ENCODE results near the gene SLC38A11. TPM values are rescaled to one million over a fixed set of nuclear protein-coding genes. Genes with fewer than 3 reads are reported as not detected.
A peak's percentile ranks its signal among the peaks of the same experiment; 100 is the strongest.
"Not testable (repeated sequence)": the region's sequence is repeated elsewhere in the genome, so short reads cannot be mapped to it uniquely, and the experiment has no call there.

SLC38A11 gene
- polyA plus RNA-seq, 4 donors: 0.22 to 22.8 (median 3.7) TPM

DNA sequence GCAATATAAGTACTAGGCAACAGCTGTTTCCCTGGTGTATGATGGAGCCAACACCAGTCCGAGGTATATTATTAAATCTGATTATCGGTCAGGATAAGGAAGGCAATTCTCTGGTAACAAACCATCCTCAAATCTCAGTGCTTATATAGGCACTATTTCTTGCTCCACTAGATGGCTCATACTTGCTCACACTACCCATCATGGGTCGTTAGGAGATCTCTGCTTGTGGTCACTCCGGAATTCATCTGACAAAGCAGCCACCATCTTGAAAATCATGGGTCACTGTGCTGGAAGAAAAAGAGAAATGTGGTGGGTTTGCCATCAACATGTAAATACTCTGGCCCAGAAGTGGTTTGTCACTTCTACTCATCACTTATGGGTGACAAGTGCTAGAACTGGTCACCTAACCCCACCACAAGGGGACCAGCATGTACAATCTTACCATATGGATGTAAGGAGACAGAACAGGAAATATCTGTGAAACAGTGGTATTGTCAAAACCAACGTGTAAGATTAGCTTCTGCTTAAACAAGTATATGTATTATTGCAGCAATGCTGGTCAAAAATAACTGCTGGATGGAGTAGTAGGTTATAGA is 21.6 kb upstream of the SLC38A11 start:
- H3K4me3 ChIP-seq (ENCODE audit: low read depth in 1 of 3, low read length in 3 of 3); H3K9me3 ChIP-seq (ENCODE audit: control insufficient read depth in 2 of 2, insufficient read depth in 1 of 2, low read depth in 1 of 2, low read length in 1 of 2); H3K36me3 ChIP-seq (ENCODE audit: control insufficient read depth in 3 of 3, insufficient read depth in 2 of 3, low read depth in 1 of 3, low read length in 3 of 3); H3K27me3 ChIP-seq (ENCODE audit: control insufficient read depth in 3 of 3, insufficient read depth in 3 of 3, low read length in 3 of 3); H3K27ac ChIP-seq (ENCODE audit: low read depth in 1 of 3, low read length in 2 of 3); H3K4me1 ChIP-seq (ENCODE audit: control insufficient read depth in 3 of 3, insufficient read depth in 2 of 3, low read depth in 1 of 3, low read length in 2 of 3); FAIRE-seq; DNase-seq: not testable (repeated sequence)
- WGBS, 3 donors: 63 to 79% (median 74%) methylated on average over 5 of the region's 5 CpGs

DNA sequence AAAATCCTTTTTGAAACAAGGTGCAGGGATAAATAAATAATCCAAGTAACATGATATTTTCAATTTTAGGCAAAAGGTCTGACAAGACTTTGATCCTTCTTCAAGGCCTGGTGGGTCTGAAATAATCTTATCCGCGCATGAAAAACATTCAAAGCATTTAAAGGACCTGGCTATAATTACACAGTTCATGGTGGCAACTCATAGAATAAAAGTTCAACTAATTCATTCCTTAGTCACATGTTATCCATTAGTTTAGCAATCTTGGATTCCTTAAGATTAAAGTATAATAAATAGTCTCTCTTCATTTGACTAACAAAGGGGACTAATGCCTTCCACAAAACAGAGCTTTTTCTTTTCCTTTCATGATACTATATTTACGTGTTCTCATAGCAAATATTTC is 21.0 kb upstream of the SLC38A11 start:
- H3K27ac ChIP-seq (ENCODE audit: low read depth in 1 of 3, low read length in 2 of 3): no peak overlapping the region
- no peaks in the 10 kb centered on the region for H3K4me1 ChIP-seq (ENCODE audit: control insufficient read depth in 3 of 3, insufficient read depth in 2 of 3, low read depth in 1 of 3, low read length in 2 of 3)
- WGBS, 3 donors: 83 to 88% (median 86%) methylated on average over 3 of the region's 3 CpGs
- no peaks in the 10 kb centered on the region for H3K36me3 ChIP-seq (ENCODE audit: control insufficient read depth in 3 of 3, insufficient read depth in 2 of 3, low read depth in 1 of 3, low read length in 3 of 3)
- H3K27me3 ChIP-seq (ENCODE audit: control insufficient read depth in 3 of 3, insufficient read depth in 3 of 3, low read length in 3 of 3): no peaks in the 10 kb centered on the region
- FAIRE-seq (no peak), DNase-seq (no peak)
- no peak overlapping the region for H3K4me3 ChIP-seq (ENCODE audit: low read depth in 1 of 3, low read length in 3 of 3)
- H3K9me3 ChIP-seq (ENCODE audit: control insufficient read depth in 2 of 2, insufficient read depth in 1 of 2, low read depth in 1 of 2, low read length in 1 of 2): no peaks in the 10 kb centered on the region

DNA sequence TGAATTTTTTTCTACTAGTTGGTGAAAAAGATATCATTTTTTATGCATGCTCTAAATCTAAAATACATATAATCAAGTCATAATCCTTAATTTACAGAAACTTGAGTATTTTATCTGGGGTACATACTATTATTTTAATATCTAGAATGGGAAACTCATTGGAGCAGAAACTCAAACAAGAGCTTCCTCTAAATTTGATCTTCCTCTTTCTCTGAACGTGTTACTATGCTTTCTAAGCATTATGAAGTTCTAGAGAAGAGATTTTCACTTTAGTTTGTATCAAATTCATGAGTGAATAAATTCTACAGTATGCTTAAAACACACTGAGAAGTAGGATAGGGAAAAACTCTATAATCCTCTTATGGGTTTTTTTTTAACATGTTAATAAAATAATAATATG is 20.6 kb upstream of the SLC38A11 start:
- H3K9me3 ChIP-seq (ENCODE audit: control insufficient read depth in 2 of 2, insufficient read depth in 1 of 2, low read depth in 1 of 2, low read length in 1 of 2): no peaks in the 10 kb centered on the region
- peak; percentile 68 for FAIRE-seq
- 50 to 77% (median 51%) methylated on average over 1 of the region's 1 CpG for WGBS, 3 donors
- H3K4me1 ChIP-seq (ENCODE audit: control insufficient read depth in 3 of 3, insufficient read depth in 2 of 3, low read depth in 1 of 3, low read length in 2 of 3): no peaks in the 10 kb centered on the region
- H3K36me3 ChIP-seq (ENCODE audit: control insufficient read depth in 3 of 3, insufficient read depth in 2 of 3, low read depth in 1 of 3, low read length in 3 of 3): no peaks in the 10 kb centered on the region
- H3K4me3 ChIP-seq (ENCODE audit: low read depth in 1 of 3, low read length in 3 of 3): no peak overlapping the region
- H3K27ac ChIP-seq (ENCODE audit: low read depth in 1 of 3, low read length in 2 of 3): no peak overlapping the region
- H3K27me3 ChIP-seq (ENCODE audit: control insufficient read depth in 3 of 3, insufficient read depth in 3 of 3, low read length in 3 of 3): no peaks in the 10 kb centered on the region
- no peak for DNase-seq

DNA sequence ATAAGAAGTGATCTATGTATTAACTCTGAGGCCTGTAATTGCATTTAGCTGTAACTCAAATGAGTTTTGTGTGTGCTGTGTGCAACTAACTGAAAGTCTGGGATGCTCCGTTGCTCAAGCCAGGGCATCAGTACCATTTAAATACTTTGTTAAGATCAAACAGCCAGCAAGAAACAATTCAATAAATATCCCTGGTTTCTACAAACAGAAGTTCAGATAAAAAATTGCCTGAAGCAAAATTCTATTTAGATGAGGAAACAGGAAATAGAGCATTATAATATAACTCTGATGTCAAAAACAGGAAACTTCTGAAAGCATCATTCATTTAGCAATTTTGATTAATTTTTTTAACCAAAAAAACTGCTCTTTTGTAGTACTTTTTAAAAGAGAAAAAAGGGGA is 18.9 kb upstream of the SLC38A11 start:
- H3K4me3 ChIP-seq (ENCODE audit: low read depth in 1 of 3, low read length in 3 of 3): no peak overlapping the region
- no peaks in the 10 kb centered on the region for H3K9me3 ChIP-seq (ENCODE audit: control insufficient read depth in 2 of 2, insufficient read depth in 1 of 2, low read depth in 1 of 2, low read length in 1 of 2)
- no peaks in the 10 kb centered on the region for H3K27me3 ChIP-seq (ENCODE audit: control insufficient read depth in 3 of 3, insufficient read depth in 3 of 3, low read length in 3 of 3)
- H3K4me1 ChIP-seq (ENCODE audit: control insufficient read depth in 3 of 3, insufficient read depth in 2 of 3, low read depth in 1 of 3, low read length in 2 of 3): no peaks in the 10 kb centered on the region
- H3K27ac ChIP-seq (ENCODE audit: low read depth in 1 of 3, low read length in 2 of 3): no peak overlapping the region
- no peak for DNase-seq
- H3K36me3 ChIP-seq (ENCODE audit: control insufficient read depth in 3 of 3, insufficient read depth in 2 of 3, low read depth in 1 of 3, low read length in 3 of 3): no peaks in the 10 kb centered on the region
- WGBS, 3 donors: 65 to 83% (median 69%) methylated on average over 1 of the region's 1 CpG
- no peak for FAIRE-seq

DNA sequence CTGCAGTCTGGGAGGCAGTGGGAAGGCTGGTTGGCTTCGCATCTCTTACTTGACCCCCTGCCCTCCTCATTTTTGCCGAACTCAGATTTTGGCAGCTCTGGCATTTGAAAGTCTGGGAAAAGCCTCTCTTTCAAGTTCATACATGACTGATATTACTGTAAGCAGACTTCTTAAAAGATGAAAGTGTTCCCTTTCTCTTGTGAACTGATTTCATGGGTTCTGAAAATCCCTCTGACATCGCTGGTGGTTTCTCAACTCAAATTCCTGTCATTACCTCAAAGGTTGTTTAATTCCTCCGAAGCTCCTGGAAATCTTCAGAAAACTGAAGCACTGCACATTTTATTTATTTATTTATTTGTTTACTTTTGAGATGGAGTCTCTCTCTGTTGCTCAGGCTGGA is 16.9 kb upstream of the SLC38A11 start:
- Histone ChIP-seq H3K27ac (ENCODE audit: low read depth in 1 of 3, low read length in 2 of 3) (no peak overlapping the region), H3K9me3 (ENCODE audit: control insufficient read depth in 2 of 2, insufficient read depth in 1 of 2, low read depth in 1 of 2, low read length in 1 of 2) (no peaks in the 10 kb centered on the region), H3K4me3 (ENCODE audit: low read depth in 1 of 3, low read length in 3 of 3) (no peak overlapping the region), H3K4me1 (ENCODE audit: control insufficient read depth in 3 of 3, insufficient read depth in 2 of 3, low read depth in 1 of 3, low read length in 2 of 3) (no peaks in the 10 kb centered on the region), H3K36me3 (ENCODE audit: control insufficient read depth in 3 of 3, insufficient read depth in 2 of 3, low read depth in 1 of 3, low read length in 3 of 3) (no peaks in the 10 kb centered on the region), H3K27me3 (ENCODE audit: control insufficient read depth in 3 of 3, insufficient read depth in 3 of 3, low read length in 3 of 3) (peaks cover 0 to 2% (median 0%) of the 10 kb centered on the region in 3 donors)
- DNase-seq: no peak
- FAIRE-seq: no peak
- 83 to 88% (median 85%) methylated on average over 4 of the region's 4 CpGs for WGBS, 3 donors

DNA sequence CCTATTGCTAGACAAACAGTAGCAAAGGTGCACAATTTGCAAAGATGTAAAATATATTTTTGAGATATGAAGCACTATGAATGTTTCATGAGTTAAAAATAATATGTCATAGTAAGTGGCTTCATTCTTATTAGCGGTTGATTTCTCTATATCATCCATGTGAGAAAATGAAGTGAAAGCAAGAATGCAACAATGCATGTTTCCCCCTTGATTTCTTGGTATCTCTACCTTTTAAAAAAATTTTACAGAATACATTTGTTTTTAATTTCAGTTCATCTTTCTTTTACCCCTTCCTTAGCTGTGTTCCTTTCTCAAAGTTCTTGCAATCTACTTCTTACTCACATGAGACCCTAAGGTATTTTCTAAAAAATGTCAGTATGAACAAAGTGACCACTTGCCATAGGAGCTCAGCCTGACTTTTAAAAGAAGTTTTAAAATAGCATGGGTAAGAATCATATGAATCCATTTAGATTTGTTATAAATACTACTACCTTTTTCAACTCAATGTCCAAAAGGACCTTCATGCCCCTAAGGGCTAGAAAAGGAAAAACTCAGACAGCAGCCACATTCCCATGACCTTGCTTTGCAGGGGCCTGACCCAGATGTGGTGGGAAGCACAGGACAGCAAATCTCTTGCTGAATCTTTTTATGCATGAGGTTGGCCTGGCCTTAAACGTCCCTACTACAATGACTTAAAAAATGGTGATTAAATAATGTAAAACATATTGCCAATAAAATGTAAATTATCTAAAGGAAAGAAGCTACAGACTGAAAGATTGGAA is 14.8 kb upstream of the SLC38A11 start:
- DNase-seq: no peak
- H3K9me3 ChIP-seq (ENCODE audit: control insufficient read depth in 2 of 2, insufficient read depth in 1 of 2, low read depth in 1 of 2, low read length in 1 of 2): no peaks in the 10 kb centered on the region
- no peak overlapping the region for H3K27ac ChIP-seq (ENCODE audit: low read depth in 1 of 3, low read length in 2 of 3)
- H3K4me3 ChIP-seq (ENCODE audit: low read depth in 1 of 3, low read length in 3 of 3): no peak overlapping the region
- no peak for FAIRE-seq
- H3K27me3 ChIP-seq (ENCODE audit: control insufficient read depth in 3 of 3, insufficient read depth in 3 of 3, low read length in 3 of 3): peaks cover 0 to 2% (median 0%) of the 10 kb centered on the region in 3 donors
- H3K4me1 ChIP-seq (ENCODE audit: control insufficient read depth in 3 of 3, insufficient read depth in 2 of 3, low read depth in 1 of 3, low read length in 2 of 3): no peaks in the 10 kb centered on the region
- WGBS, 3 donors: 74 to 84% (median 74%) methylated on average over 2 of the region's 2 CpGs
- H3K36me3 ChIP-seq (ENCODE audit: control insufficient read depth in 3 of 3, insufficient read depth in 2 of 3, low read depth in 1 of 3, low read length in 3 of 3): no peaks in the 10 kb centered on the region

DNA sequence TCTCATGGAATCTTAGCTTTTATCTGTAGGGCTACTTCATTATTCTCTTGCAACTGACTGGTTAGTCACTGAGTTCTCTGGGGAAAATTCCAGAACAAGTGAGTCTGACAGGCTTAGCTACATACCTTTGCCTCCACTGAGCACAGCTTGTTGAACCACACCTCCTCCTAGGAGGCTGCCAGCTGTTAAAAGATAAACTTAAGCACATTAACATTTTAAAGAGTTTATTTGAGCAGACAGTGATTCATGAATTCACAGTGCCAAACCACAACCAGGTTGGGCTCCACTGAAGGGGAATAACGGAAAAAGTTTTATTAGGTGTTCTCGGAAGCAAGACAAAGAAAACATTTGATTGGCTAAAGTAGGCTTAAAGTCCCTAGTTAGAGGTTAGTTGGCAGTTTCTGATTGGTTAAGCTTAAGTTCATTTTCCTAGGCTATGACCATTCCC is 12.5 kb upstream of the SLC38A11 start:
- Histone ChIP-seq H3K4me3 (ENCODE audit: low read depth in 1 of 3, low read length in 3 of 3) (no peak overlapping the region), H3K27ac (ENCODE audit: low read depth in 1 of 3, low read length in 2 of 3) (no peak overlapping the region), H3K9me3 (ENCODE audit: control insufficient read depth in 2 of 2, insufficient read depth in 1 of 2, low read depth in 1 of 2, low read length in 1 of 2) (no peaks in the 10 kb centered on the region), H3K4me1 (ENCODE audit: control insufficient read depth in 3 of 3, insufficient read depth in 2 of 3, low read depth in 1 of 3, low read length in 2 of 3) (no peaks in the 10 kb centered on the region), H3K36me3 (ENCODE audit: control insufficient read depth in 3 of 3, insufficient read depth in 2 of 3, low read depth in 1 of 3, low read length in 3 of 3) (no peaks in the 10 kb centered on the region), H3K27me3 (ENCODE audit: control insufficient read depth in 3 of 3, insufficient read depth in 3 of 3, low read length in 3 of 3) (peaks cover 0 to 2% (median 0%) of the 10 kb centered on the region in 3 donors)
- FAIRE-seq (no peak), DNase-seq (no peak)
- 77 to 87% (median 82%) methylated on average over 2 of the region's 2 CpGs for WGBS, 3 donors

DNA sequence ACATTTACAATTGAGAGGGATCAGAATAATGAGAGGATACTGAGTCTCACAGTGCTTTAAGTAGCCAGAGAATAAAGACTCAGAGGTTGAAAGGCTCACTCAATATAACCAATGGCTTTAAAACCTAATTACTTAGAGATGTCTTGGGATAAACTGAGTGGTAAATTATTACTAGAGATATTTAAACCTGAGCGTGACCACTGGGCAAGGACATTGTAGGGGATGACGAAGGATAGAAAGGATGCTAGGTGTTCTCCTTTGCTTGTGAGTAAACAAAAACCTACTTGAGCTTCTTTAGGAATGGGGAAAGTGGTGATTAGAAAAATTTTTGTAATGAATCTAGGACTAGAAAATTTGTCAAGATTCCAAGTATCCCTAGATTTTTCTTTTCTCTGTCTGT is 12.0 kb upstream of the SLC38A11 start:
- Histone ChIP-seq H3K36me3 (ENCODE audit: control insufficient read depth in 3 of 3, insufficient read depth in 2 of 3, low read depth in 1 of 3, low read length in 3 of 3) (no peaks in the 10 kb centered on the region), H3K27me3 (ENCODE audit: control insufficient read depth in 3 of 3, insufficient read depth in 3 of 3, low read length in 3 of 3) (peaks cover 0 to 2% (median 0%) of the 10 kb centered on the region in 3 donors), H3K4me1 (ENCODE audit: control insufficient read depth in 3 of 3, insufficient read depth in 2 of 3, low read depth in 1 of 3, low read length in 2 of 3) (no peaks in the 10 kb centered on the region), H3K27ac (ENCODE audit: low read depth in 1 of 3, low read length in 2 of 3) (no peak overlapping the region), H3K4me3 (ENCODE audit: low read depth in 1 of 3, low read length in 3 of 3) (no peak overlapping the region), H3K9me3 (ENCODE audit: control insufficient read depth in 2 of 2, insufficient read depth in 1 of 2, low read depth in 1 of 2, low read length in 1 of 2) (no peaks in the 10 kb centered on the region)
- DNase-seq (no peak), FAIRE-seq (no peak)
- WGBS, 3 donors: 92 to 98% (median 94%) methylated on average over 2 of the region's 2 CpGs
